Measurements from ENCODE around the gene VASN.
A peak's percentile ranks its signal among the peaks of the same experiment; 100 is the strongest.

The VASN gene

GRCh38 chr16:4403133-4403949, 31.7 kb downstream of the VASN start:
- no peak for DNase-seq

GRCh38 chr16:4404247-4404966, 32.8 kb downstream of the VASN start:
- DNase-seq, result peak; percentile 24

- no peak for DNase-seq
Measured at GRCh38 chr16:4404967-4405696, 33.5 kb downstream of the VASN start.

- DNase-seq, result no peak
Measured at GRCh38 chr16:4407543-4408322, 36.1 kb downstream of the VASN start.

- DNase-seq, result no peak
Measured at GRCh38 chr16:4408323-4408690, 36.7 kb downstream of the VASN start.

- DNase-seq, result no peak
Measured at GRCh38 chr16:4409081-4409932, 37.7 kb downstream of the VASN start.

GRCh38 chr16:4410335-4411075, 38.9 kb downstream of the VASN start:
- DNase-seq, result peak; percentile 94

GRCh38 chr16:4411684-4412083, 40.0 kb downstream of the VASN start:
- DNase-seq, result peak; percentile 13

GRCh38 chr16:4412159-4412558, 40.5 kb downstream of the VASN start:
- DNase-seq, result no peak

- DNase-seq, result no peak
Measured at GRCh38 chr16:4412854-4413253, 41.2 kb downstream of the VASN start.

GRCh38 chr16:4414187-4414917, 42.7 kb downstream of the VASN start:
- DNase-seq, result no peak

GRCh38 chr16:4415538-4416199, 44.0 kb downstream of the VASN start:
- DNase-seq, result peak; percentile 7

- DNase-seq, result peak; percentile 86
Measured at GRCh38 chr16:4416200-4417032, 44.8 kb downstream of the VASN start, which contains the start of gene CORO7. Gene CORO7 (minus strand): TSS chr16:4416596. CDS start chr16:4416518, 78 bp downstream.

GRCh38 chr16:4419402-4419959, 47.8 kb downstream of the VASN start:
- no peak for DNase-seq

- DNase-seq, result no peak
Measured at GRCh38 chr16:4420505-4421105, 49.0 kb downstream of the VASN start.

- DNase-seq, result peak; percentile 96
Measured at GRCh38 chr16:4425378-4426020, 53.9 kb downstream of the VASN start, which contains the start of gene DNAJA3. Gene DNAJA3 (plus strand): TSS chr16:4425868. CDS start chr16:4425882, 14 bp downstream.

Data from fibroblast of skin of abdomen (primary cell).